K562 (cell line): ENCODE data around the gene PRKD1. TPM values are rescaled to one million over a fixed set of nuclear protein-coding genes. Genes with fewer than 3 reads are reported as not detected.

ENCODE experiments used
- CREB1 ChIP-seq, 2 experiments: sonication (generic) in 1 of 2; formaldehyde crosslinking in 1 of 2; IDR thresholded peaks; 2 replicates each; pipeline versions ENCODE4 v1.6.1 to v1.8.0; 2012 to 2022; ENCODE audit warnings: inconsistent platforms in 1 of 2, mild to moderate bottlenecking in 1 of 2, missing genetic modification reagents in 1 of 2, moderate library complexity in 1 of 2
- EP300 ChIP-seq: IDR thresholded peaks from 2 replicates; pipeline ENCODE4 v1.6.1; 2012; ENCODE audit warnings: low read length, improper control_type of control experiment
- HNRNPUL1 ChIP-seq: fragments of 200-400 bp; formaldehyde crosslinking; IDR thresholded peaks from 2 replicates; pipeline ENCODE4 v1.6.1; 2017; ENCODE audit warnings: low read length
- KLF1 ChIP-seq: fragments of 450-650 bp; IDR thresholded peaks from 2 replicates; pipeline ENCODE4 v1.6.1; 2016; ENCODE audit warnings: missing genetic modification characterization, missing compliant biosample characterization
- MAFF ChIP-seq: IDR thresholded peaks from 2 replicates; pipeline ENCODE4 v1.6.1; 2012; ENCODE audit warnings: low read length, improper control_type of control experiment
- MTA3 ChIP-seq: fragments of 450-650 bp; formaldehyde crosslinking; IDR thresholded peaks from 2 replicates; pipeline ENCODE4 v1.6.1; 2017; ENCODE audit warnings: mild to moderate bottlenecking, borderline replicate concordance
- NFE2 ChIP-seq: IDR thresholded peaks from 2 replicates; pipeline ENCODE4 v1.6.1; 2014; ENCODE audit warnings: antibody characterized with exemption, low read depth
- NR2C2 ChIP-seq, 2 experiments: fragments of 200-800 bp in 1 of 2; sonication (Bioruptor generic) in 1 of 2; sonication (generic) in 1 of 2; formaldehyde crosslinking in 1 of 2; IDR thresholded peaks; 2 replicates each; pipeline versions ENCODE4 v1.6.1 to v1.8.0; 2016 to 2022; ENCODE audit warnings: mild to moderate bottlenecking in 1 of 2, missing compliant biosample characterization in 1 of 2, missing genetic modification characterization in 1 of 2, missing genetic modification reagents in 1 of 2
- SOX6 ChIP-seq: fragments of 450-650 bp; IDR thresholded peaks from 2 replicates; pipeline ENCODE4 v1.6.1; 2014; ENCODE audit warnings: mild to moderate bottlenecking
- ZC3H4 ChIP-seq: sonication (generic); formaldehyde crosslinking; IDR thresholded peaks from 2 replicates; pipeline ENCODE4 v1.9.0; 2021; ENCODE audit warnings: missing genetic modification reagents, borderline replicate concordance
- ZFP1 ChIP-seq: fragments of 450-650 bp; formaldehyde crosslinking; IDR thresholded peaks from 2 replicates; pipeline ENCODE4 v1.4.0; 2020; ENCODE audit warnings: mild to moderate bottlenecking, mixed read lengths
- ZNF282 ChIP-seq: sonication (generic); formaldehyde crosslinking; IDR thresholded peaks from 2 replicates; pipeline ENCODE4 v1.8.1; 2023; ENCODE audit warnings: missing genetic modification reagents
- ZNF311 ChIP-seq: fragments of 250-450 bp; sonication (Bioruptor Pico); IDR thresholded peaks from 2 replicates; pipeline ENCODE4 v1.4.0; 2020; ENCODE audit warnings: mild to moderate bottlenecking, moderate library complexity
- ZNF316 ChIP-seq: fragments of 450-650 bp; IDR thresholded peaks from 2 replicates; pipeline ENCODE4 v1.6.1; 2016
- ZNF507 ChIP-seq: conservative IDR thresholded peaks from 2 replicates; pipeline ENCODE4 v1.6.1; 2017; ENCODE audit warnings: missing genetic modification characterization, missing compliant biosample characterization
- polyA plus RNA-seq, 8 experiments: library from polyadenylated mRNA; depleted of rRNA in 4 of 8; stranded (reverse) in 5 of 8; unstranded in 3 of 8; fragments of >200 nt; fragmentation: Nextera tagmentation in 2 of 8; fragmentation: Illumina TruSeq in 1 of 8; extraction: Ambion mirVana in 2 of 8; extraction: Trizol in 1 of 8; gene quantifications; 2 replicates each; pipeline versions ENCODE4 v1.2.1 to v1.2.3, GENCODE V29; 2011 to 2014; ENCODE audit warnings: inconsistent platforms in 1 of 8, missing spikeins in 1 of 8
- total RNA-seq, 7 experiments: library from RNA; depleted of rRNA in 6 of 7; stranded (reverse); fragments of >200 nt in 6 of 7; fragmentation: Illumina TruSeq in 2 of 7; extraction: Trizol in 2 of 7; gene quantifications; 2 replicates each; pipeline versions ENCODE4 v1.2.1 to v1.2.3, GENCODE V29; 2011 to 2021; ENCODE audit warnings: low replicate concordance in 1 of 7
- TF ChIP-seq, protein P1 (sequence below), 2 experiments: fragments of 450-650 bp in 1 of 2; sonication (generic) in 1 of 2; formaldehyde crosslinking; conservative IDR thresholded peaks; 2 replicates each; pipeline versions ENCODE4 v1.4.0 to v1.8.1; 2020 to 2022; ENCODE audit warnings: mild to moderate bottlenecking in 1 of 2, missing genetic modification reagents in 1 of 2
- TF ChIP-seq, protein P2 (sequence below): fragments of 250-450 bp; sonication (Bioruptor Pico); IDR thresholded peaks from 2 replicates; pipeline ENCODE4 v1.8.0; 2021; ENCODE audit warnings: mild to moderate bottlenecking, moderate library complexity

PRKD1 gene
- total and polyA plus RNA-seq, 9 of the 15 experiments (the other 6 are each of a cell fraction or from before 2014, with no cell fraction given), result 0.04 to 0.25 (median 0.13) TPM; not detected in 1

DNA sequence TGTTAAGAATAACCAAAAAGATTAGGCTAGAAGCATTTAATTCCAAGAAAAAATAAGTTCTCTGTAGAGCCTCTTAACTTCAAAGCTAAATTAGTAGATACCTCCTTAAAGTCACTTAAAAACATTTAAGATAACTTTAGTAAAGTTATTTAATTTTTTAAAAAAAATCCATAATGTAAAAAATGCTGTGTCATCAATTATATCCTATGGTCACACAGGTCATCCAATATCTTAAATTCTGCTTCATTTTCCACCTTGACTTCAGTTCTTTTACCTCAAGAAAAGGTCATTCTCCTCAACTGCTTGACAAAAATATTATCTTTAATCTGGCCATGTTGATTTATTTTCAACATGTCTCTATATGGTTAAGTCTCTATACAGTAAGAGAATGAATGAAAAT lies 274.3 kb downstream of the PRKD1 start (continued):
- TF ChIP-seq, protein P1, sequence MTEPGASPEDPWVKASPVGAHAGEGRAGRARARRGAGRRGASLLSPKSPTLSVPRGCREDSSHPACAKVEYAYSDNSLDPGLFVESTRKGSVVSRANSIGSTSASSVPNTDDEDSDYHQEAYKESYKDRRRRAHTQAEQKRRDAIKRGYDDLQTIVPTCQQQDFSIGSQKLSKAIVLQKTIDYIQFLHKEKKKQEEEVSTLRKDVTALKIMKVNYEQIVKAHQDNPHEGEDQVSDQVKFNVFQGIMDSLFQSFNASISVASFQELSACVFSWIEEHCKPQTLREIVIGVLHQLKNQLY (CRISPR knock-in tag; conservative IDR thresholded peaks at IDR 0.05), result no peak
- TF ChIP-seq EP300 (no peak), MTA3 (no peak), NR2C2 (CRISPR knock-in tag; IDR thresholded peaks at IDR 0.05) (no peak), NR2C2 (tag; IDR thresholded peaks at IDR 0.05) (no peak), ZFP1 (CRISPR knock-in tag) (no peak), KLF1 (tag) (no peak), ZNF311 (CRISPR knock-in tag) (no peak), ZNF507 (tag) (no peak), SOX6 (no peak), CREB1 (IDR thresholded peaks at IDR 0.05) (no peak), CREB1 (CRISPR knock-in tag; IDR thresholded peaks at IDR 0.05) (no peak), HNRNPUL1 (no peak), ZNF316 (peak; percentile 99), ZC3H4 (CRISPR knock-in tag) (no peak), MAFF (peak; percentile 98), ZNF282 (CRISPR knock-in tag) (no peak), NFE2 (peak; percentile 33; the same call in 1 of the 2 replicates)
- TF ChIP-seq, protein P2, sequence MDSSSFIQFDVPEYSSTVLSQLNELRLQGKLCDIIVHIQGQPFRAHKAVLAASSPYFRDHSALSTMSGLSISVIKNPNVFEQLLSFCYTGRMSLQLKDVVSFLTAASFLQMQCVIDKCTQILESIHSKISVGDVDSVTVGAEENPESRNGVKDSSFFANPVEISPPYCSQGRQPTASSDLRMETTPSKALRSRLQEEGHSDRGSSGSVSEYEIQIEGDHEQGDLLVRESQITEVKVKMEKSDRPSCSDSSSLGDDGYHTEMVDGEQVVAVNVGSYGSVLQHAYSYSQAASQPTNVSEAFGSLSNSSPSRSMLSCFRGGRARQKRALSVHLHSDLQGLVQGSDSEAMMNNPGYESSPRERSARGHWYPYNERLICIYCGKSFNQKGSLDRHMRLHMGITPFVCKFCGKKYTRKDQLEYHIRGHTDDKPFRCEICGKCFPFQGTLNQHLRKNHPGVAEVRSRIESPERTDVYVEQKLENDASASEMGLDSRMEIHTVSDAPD, result no peak
